ENCODE results near the gene SALL3.
"Not testable (repeated sequence)": the region's sequence is repeated elsewhere in the genome, so short reads cannot be mapped to it uniquely, and the experiment has no call there.

Gene SALL3

GRCh38 chr18:78979730-78980278, at the start of gene SALL3:
TSS of gene SALL3 (plus strand) at chr18:78979818. CDS start at chr18:78980275, 457 bp downstream.
- DNase-seq: no peak

GRCh38 chr18:78932281-78932680, 47.3 kb upstream of the SALL3 start:
- DNase-seq: no peak

DNA sequence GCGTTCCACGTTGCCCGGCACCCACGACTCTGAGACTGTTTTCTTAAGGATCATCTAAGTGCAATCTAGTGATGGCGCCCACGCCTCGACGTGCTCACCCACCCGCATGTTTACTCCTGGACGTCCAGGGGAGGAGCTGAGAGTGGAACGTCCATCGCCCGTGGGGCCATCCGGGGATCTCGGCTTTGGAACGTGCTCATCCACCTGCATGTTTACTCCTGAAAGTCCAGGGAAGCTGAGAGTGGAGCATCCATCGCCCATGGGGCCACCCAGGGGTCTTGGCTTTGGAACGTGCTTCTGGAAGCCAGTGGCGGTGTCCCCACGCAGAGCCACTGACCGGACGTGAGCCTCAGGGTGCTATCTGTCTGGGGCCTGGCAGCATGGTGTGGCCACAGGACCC, 45.6 kb upstream of the SALL3 start:
- no peak for DNase-seq

GRCh38 chr18:78934551-78935225, 44.9 kb upstream of the SALL3 start:
- DNase-seq: no peak

DNA sequence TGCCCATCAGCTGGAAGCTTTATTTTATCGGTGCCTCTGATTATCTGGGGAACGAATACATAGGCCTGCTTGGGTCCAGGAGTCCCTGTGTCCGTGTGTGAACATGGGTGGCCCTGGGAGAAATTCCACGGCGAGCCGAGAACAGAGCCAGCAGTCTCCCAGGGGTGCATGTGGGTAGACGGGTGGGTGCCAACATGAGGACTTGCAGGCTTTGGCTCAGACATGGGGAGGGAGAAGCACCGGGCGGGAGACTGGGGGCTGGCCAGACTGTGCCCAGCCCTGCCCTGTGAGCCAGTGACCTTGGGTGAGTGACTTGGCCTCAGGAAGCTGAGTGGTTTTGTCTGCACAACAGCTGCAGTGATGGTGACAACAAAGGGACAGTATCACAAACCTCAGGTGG, 44.2 kb upstream of the SALL3 start:
- DNase-seq: no peak

DNA sequence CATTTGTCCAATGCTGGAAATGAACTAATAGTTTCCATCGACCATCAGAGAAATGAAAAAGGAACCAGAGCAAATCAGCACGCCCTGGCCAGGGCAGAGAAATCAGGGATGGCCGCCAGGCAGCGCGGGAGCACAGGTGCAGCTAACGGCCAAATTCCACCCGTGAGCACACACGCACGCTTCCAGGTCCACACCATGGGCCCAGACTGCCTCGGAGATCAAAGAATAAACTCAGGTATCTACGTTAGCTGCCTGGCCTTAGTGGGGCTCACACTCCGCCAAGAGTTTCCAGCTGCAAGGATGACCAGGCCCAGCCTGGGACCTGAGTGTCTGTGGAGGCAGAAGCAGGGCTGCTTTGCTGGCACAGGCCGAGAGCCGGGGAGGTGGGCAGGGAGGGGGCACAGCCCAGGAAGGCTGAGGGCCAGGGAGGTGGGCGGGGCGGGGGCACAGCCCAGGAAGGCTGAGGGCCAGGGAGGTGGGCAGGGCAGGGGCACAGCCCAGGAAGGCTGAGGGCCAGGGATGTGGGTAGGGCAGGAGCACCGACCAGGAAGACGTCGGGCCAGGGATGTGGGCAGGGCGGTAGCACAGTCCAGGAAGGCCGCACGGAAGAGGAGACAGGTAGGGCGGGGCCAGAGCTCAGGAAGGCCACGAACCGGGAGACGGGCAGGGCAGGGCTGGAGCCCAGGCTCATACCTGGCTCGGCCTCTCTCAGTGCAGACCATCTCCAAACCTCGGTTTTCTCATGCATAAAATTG, 43.2 kb upstream of the SALL3 start:
- no peak for DNase-seq

DNA sequence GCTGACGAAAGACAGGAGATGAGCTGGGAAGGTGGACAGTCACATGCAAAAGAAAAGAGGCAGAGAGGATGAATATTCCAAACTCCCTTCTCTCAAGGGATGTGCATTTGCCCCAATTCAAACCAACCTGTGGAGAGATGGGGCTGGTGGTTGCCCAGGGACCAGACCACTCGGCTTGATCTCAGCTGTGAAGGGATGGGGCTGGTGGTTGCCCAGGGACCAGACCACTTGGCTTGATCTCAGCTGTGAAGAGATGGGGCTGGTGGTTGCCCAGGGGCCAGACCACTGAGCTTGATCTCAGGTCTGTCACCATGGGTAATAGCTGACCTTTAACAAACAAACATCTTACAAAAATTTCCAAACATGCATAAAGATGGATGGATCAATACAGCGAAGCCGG, 42.5 kb upstream of the SALL3 start:
- DNase-seq: no peak

DNA sequence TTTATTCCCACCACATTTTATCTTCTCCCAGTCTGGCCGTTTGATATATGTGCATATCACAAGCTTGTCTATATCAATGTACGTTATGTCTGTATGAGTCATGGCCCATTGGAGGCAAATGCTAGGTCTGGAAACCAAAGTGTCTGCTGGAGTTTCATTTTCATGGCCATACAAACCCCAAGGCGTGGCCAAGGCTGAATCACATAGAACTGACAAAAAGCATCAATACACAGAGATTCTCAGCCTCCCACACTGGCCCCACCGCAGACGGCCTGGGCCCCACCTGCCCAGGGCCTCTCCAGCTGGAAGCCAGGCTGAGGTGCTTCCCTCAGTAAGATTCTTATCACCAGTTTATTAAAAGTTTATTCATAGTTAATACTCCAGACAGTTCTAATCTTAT, 40.5 kb upstream of the SALL3 start:
- DNase-seq: peak; percentile 43

GRCh38 chr18:78939734-78940494, 39.7 kb upstream of the SALL3 start:
- DNase-seq: no peak

- DNase-seq: not testable (repeated sequence)
Observed at GRCh38 chr18:78942236-78942635, 37.4 kb upstream of the SALL3 start.

- no peak for DNase-seq
Observed at GRCh38 chr18:78945628-78946027, 34.0 kb upstream of the SALL3 start.

- DNase-seq: no peak
Observed at GRCh38 chr18:78947291-78947690, 32.3 kb upstream of the SALL3 start.

GRCh38 chr18:78948221-78948620, 31.4 kb upstream of the SALL3 start:
- no peak for DNase-seq

DNA sequence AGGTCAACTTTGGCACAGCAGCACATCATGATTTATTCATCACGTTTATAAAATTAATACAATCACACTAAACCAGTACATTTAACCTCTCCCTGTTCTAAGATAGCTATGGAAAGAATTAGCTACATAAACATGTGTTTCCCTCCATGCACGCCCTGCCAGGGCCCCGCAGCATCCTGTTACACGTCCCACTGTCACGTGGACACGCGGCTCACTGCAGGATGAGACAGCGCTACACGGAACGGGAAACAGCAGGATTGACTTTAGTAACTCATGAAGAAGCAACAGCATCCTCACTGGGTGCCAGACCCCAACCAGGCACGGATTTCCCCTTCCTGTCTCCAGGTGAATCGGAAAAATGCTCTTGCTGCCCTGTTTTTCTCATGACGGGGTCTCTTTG, 30.9 kb upstream of the SALL3 start:
- DNase-seq: no peak

DNA sequence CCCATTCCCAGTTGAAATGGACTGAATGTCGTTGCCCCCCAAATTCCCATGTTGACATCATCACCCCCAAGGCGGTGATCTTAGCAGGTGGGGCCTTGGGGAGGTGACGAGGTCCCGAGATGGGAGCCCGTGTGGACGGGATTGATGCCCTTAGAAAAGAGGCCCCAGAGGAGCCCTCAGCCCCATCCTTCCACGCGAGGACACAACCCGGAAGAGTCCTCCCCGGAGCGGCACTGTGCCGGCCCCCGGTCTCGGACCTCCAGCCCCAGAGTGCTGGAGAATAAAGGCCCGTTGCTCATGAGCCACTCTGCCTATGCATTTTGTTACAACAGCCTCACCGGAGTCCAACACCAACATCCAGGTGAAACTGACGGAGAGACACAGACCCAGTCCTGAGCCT, 30.4 kb upstream of the SALL3 start:
- no peak for DNase-seq

- DNase-seq: no peak
Observed at GRCh38 chr18:78950386-78950785, 29.2 kb upstream of the SALL3 start.

GRCh38 chr18:78953566-78953965, 26.1 kb upstream of the SALL3 start:
- no peak for DNase-seq

- no peak for DNase-seq
Observed at GRCh38 chr18:78955051-78955450, 24.6 kb upstream of the SALL3 start.

DNA sequence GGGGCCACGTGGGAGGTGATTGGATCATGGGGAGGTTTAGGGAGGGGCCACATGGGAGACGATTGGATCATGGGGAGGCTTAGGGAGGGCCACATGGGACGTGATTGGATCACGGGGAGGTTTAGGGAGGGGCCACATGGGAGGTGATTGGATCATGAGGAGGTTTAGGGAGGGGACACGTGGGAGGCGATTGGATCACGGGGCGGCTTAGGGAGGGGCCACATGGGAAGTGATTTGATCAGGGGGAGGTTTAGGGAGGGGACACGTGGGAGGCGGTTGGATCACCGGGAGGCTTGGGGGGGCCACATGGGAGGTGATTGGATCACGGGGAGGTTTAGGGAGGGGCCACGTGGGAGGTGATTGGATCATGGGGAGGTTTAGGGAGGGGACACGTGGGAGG, 22.5 kb upstream of the SALL3 start:
- no peak for DNase-seq

DNA sequence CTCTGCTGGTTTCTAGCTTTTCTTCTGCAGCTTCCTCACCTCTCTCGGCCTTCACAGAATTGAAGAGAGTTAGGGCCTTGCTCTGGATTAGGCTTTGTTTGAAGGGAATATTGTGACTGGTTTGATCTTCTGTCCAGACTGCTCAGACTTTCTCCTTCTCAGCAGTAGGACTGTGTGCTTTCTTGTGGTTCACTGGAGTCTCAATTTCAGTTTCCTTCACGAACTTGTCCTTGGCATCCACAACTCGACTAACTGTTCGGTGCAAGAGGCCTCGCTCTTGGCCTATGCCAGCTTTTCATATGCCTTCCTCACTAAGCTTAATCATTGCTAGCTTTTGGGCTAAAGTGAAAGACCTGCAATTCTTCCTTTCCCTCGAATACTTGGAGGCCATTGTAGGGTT, 18.9 kb upstream of the SALL3 start:
- DNase-seq: no peak

- no peak for DNase-seq
Observed at GRCh38 chr18:78962098-78962497, 17.5 kb upstream of the SALL3 start.

DNA sequence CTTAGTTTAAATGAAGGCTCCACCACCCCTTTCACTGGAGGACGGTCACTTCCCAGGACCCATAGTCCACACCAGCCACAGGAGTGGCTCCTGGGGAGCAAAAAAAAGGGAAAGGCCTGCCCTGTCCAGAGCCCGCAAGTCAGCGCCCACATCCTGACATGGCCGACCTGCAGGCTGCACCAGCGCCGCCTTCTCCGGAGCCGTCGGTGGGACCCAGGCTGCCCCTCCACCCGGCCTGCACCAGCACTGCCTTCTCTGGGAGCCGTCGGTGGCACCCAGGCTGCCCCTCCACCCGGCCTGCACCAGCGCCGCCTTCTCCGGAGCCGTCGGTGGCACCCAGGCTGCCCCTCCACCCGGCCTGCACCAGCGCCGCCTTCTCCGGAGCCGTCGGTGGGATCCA, 14.9 kb upstream of the SALL3 start:
- not testable (repeated sequence) for DNase-seq

DNA sequence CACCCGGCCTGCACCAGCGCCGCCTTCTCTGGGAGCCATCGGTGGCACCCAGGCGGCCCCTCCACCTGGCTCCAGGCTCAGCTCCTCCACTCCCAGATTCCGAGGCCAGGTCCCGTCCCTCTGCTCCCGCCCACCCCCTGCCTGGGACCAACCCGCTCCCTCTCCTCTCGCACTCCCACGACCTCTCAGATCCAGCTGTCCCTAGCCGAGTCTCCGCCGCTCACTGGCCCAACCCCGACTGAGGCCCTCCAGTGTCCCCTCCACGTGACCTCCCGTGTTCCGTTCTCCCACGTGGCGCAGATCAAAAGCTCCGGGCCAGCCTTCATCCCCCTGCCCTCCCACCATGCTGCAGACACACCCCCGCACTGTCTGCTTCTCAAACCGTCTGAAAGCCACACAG, 14.4 kb upstream of the SALL3 start:
- DNase-seq: no peak
